ENCODE results near the gene WDR86.

- TF ChIP-seq POLR2AphosphoS5 (IDR thresholded peaks at IDR 0.05) (no peak), EZH2 (IDR thresholded peaks at IDR 0.05; ENCODE audit: borderline replicate concordance, insufficient read depth, low read length, poor library complexity, severe bottlenecking) (no peak), SMC3 (conservative IDR thresholded peaks at IDR 0.05; ENCODE audit: poor library complexity) (no peak)
- TF ChIP-seq, protein P1, sequence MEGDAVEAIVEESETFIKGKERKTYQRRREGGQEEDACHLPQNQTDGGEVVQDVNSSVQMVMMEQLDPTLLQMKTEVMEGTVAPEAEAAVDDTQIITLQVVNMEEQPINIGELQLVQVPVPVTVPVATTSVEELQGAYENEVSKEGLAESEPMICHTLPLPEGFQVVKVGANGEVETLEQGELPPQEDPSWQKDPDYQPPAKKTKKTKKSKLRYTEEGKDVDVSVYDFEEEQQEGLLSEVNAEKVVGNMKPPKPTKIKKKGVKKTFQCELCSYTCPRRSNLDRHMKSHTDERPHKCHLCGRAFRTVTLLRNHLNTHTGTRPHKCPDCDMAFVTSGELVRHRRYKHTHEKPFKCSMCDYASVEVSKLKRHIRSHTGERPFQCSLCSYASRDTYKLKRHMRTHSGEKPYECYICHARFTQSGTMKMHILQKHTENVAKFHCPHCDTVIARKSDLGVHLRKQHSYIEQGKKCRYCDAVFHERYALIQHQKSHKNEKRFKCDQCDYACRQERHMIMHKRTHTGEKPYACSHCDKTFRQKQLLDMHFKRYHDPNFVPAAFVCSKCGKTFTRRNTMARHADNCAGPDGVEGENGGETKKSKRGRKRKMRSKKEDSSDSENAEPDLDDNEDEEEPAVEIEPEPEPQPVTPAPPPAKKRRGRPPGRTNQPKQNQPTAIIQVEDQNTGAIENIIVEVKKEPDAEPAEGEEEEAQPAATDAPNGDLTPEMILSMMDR (IDR thresholded peaks at IDR 0.05; ENCODE audit: poor library complexity, severe bottlenecking): no peak
Measured at GRCh38 chr7:151378011-151378410, 31.8 kb downstream of the WDR86 start.

Measured in neural cell (in vitro differentiated cells).